NB4 (cell line): ENCODE results near the gene ADI1.

Experiments used
- CTCF ChIP-seq: IDR thresholded peaks from one replicate; pipeline ENCODE4 v1.5.1; 2012; ENCODE audit warnings: low read depth, low read length
- POLR2A ChIP-seq: IDR thresholded peaks from 2 replicates; pipeline ENCODE4 v1.6.1; 2011; ENCODE audit warnings: mild to moderate bottlenecking; ENCODE audit not compliant: insufficient read length; ENCODE audit errors: extremely low read depth

GRCh38 chr2:3512086-3512485 is 7.2 kb downstream of the ADI1 start:
- TF ChIP-seq POLR2A = no peak
- no peak for TF ChIP-seq CTCF
